Pancreas (tissue), 10 donors: ENCODE data around the gene GABRR2. TPM values are rescaled to one million over a fixed set of nuclear protein-coding genes. Genes with fewer than 3 reads are reported as not detected.
"Not testable (repeated sequence)": the region's sequence is repeated elsewhere in the genome, so short reads cannot be mapped to it uniquely, and the experiment has no call there.

ENCODE experiments used
- ATAC-seq, 4 donors: fragments of 200-7000 bp; cut with Tn5 transposase; one replicate each; pipeline versions ENCODE4 v1.8.0 to v1.9.1; 2020; ENCODE audit warnings: mild to moderate bottlenecking in 4 of 4, moderate library complexity in 4 of 4
- DNase-seq, 6 donors: peaks; one replicate each; pipeline ENCODE4 v3.0.0-alpha.2; 2020
- FAIRE-seq: peaks from 2 replicates; lab custom pipeline; 2012; peaks lifted over from hg19 to GRCh38; lab: Jason Lieb, UNC
- H3K27ac ChIP-seq, 4 donors: fragments of 200-600 bp; sonication (generic); 1 replicate in 3 of 4; 2 replicates in 1 of 4; pipeline versions ENCODE4 v1.5.0 to v1.8.0; 2020
- H3K27me3 ChIP-seq, 4 donors: fragments of 200-600 bp; one replicate each; pipeline ENCODE4 v1.8.0; 2021
- H3K36me3 ChIP-seq, 3 donors: fragments of 200-600 bp; sonication (generic) in 1 of 3; one replicate each; pipeline versions ENCODE4 v1.5.0 to v1.8.0; 2020 to 2021
- H3K4me1 ChIP-seq, 3 donors: fragments of 200-600 bp; one replicate each; pipeline ENCODE4 v1.8.0; 2021
- H3K4me3 ChIP-seq, 4 donors: fragments of 200-600 bp; sonication (generic) in 2 of 4; one replicate each; pipeline versions ENCODE4 v1.5.0 to v1.8.0; 2020 to 2021
- H3K9me3 ChIP-seq, 4 donors: fragments of 200-600 bp; one replicate each; pipeline ENCODE4 v1.8.0; 2021
- CTCF ChIP-seq, 4 donors: fragments of 200-600 bp; sonication (generic) in 3 of 4; IDR thresholded peaks; one replicate each; pipeline versions ENCODE4 v1.5.0 to v1.8.0; 2021; ENCODE audit warnings: antibody characterized with exemption in 4 of 4
- WGBS, 2 donors: extraction: QIAGEN DNeasy Blood & Tissue Kit; methylation state at CpG; one replicate each; pipeline ENCODE4 v1.1.7; 2013; 5-methylcytosine and 5-hydroxymethylcytosine counted together
- intact Hi-C, 3 donors: fragments of 100-400 bp; cut with DNase I; formaldehyde crosslinking; loops; one replicate each; pipeline versions ENCODE4 v1.11.1 to v1.14.2; 2022
- polyA plus RNA-seq, 2 donors: library from polyadenylated mRNA; stranded (reverse); fragments of 200-250 nt; gene quantifications; one replicate each; pipeline ENCODE4 v1.2.3, GENCODE V29; 2013
- total RNA-seq, 6 donors: library from RNA; stranded (reverse); fragmentation: NEBNext Ultra II Directional in 4 of 6; extraction: Animal tissue kit (Norgen Biotek cat#: 25700) in 4 of 6; gene quantifications; one replicate each; pipeline versions ENCODE4 v1.2.1 to v1.2.4, GENCODE V29; 2021 to 2023
- donor health status: healthy with polysubstance abuse.
- donor health status: DM: no; HTN: no; CAD: no; lungs with moderate emphysema.
- donor health status: DM: no; HTN: no; CAD: no.
- donor health status: control.
- donor health status: control.
- donor health status: Bipolar disorder and iron deficiency.
- donor health status: DM: yes; HTN: yes; CAD: no.
- donor health status: DM: no; HTN: no; CAD: no.
- donor health status: DM: no; HTN: no; CAD: no.
- donor health status: DM: yes; HTN: yes; CAD: no.

The GABRR2 gene
- total and polyA plus RNA-seq, 8 donors, result 0.14 to 0.75 (median 0.27) TPM; not detected in 1

GRCh38 chr6:89311530-89311852, 3.6 kb downstream of the GABRR2 start:
- ATAC-seq (no peak), DNase-seq (no peak), FAIRE-seq (no peak)
- no peak overlapping the region for H3K4me3 ChIP-seq
- 21 to 32% methylated on average over 5 of the region's 5 CpGs for WGBS, 2 donors
- H3K4me1 ChIP-seq, result peaks cover 0 to 4% (median 0%) of the 10 kb centered on the region in 3 donors
- no peaks in the 10 kb centered on the region for H3K27me3 ChIP-seq
- intact Hi-C loops, result no loop called here
- no peak for TF ChIP-seq CTCF (IDR thresholded peaks at IDR 0.05)
- H3K36me3 ChIP-seq, result no peaks in the 10 kb centered on the region
- H3K27ac ChIP-seq, result no peak overlapping the region
- H3K9me3 ChIP-seq, result no peaks in the 10 kb centered on the region

GRCh38 chr6:89310929-89311328, 4.2 kb downstream of the GABRR2 start:
- Histone ChIP-seq H3K27ac (no peak overlapping the region), H3K4me3 (no peak overlapping the region), H3K36me3 (no peaks in the 10 kb centered on the region), H3K9me3 (no peaks in the 10 kb centered on the region), H3K4me1 (peaks cover 0 to 4% (median 0%) of the 10 kb centered on the region in 3 donors), H3K27me3 (no peaks in the 10 kb centered on the region)
- no peak for TF ChIP-seq CTCF (IDR thresholded peaks at IDR 0.05)
- FAIRE-seq, result no peak
- WGBS, 2 donors, result 59 to 67% methylated on average over 11 of the region's 11 CpGs
- DNase-seq, result no peak
- intact Hi-C loops, result no loop called here
- ATAC-seq, result no peak

GRCh38 chr6:89308525-89309395, 6.3 kb downstream of the GABRR2 start:
- Histone ChIP-seq H3K36me3 (no peaks in the 10 kb centered on the region), H3K27ac (no peak overlapping the region), H3K4me3 (no peak overlapping the region), H3K27me3 (no peaks in the 10 kb centered on the region), H3K9me3 (no peaks in the 10 kb centered on the region), H3K4me1 (peaks cover 0 to 4% (median 0%) of the 10 kb centered on the region in 3 donors)
- FAIRE-seq (no peak), ATAC-seq (no peak), DNase-seq (no peak)
- WGBS, 2 donors, result 67 to 74% methylated on average over 9 of the region's 9 CpGs
- TF ChIP-seq CTCF (IDR thresholded peaks at IDR 0.05), result no peak
- intact Hi-C loops, result no loop called here

- ATAC-seq, intact Hi-C loops, DNase-seq, H3K4me3 ChIP-seq, H3K27me3 ChIP-seq, H3K9me3 ChIP-seq, H3K27ac ChIP-seq, H3K4me1 ChIP-seq, FAIRE-seq, H3K36me3 ChIP-seq: not testable (repeated sequence)
- WGBS, 2 donors, result 81 to 92% methylated on average over 3 of the region's 3 CpGs
These were observed 10.6 kb downstream of the GABRR2 start for GRCh38 chr6:89304517-89304916.

GRCh38 chr6:89302936-89303335, 12.2 kb downstream of the GABRR2 start:
- 89 to 90% methylated on average over 10 of the region's 10 CpGs for WGBS, 2 donors
- ATAC-seq (no peak), FAIRE-seq (no peak), DNase-seq (no peak)
- intact Hi-C loops, result no loop called here
- H3K9me3 ChIP-seq, result no peaks in the 10 kb centered on the region
- no peaks in the 10 kb centered on the region for H3K27me3 ChIP-seq
- no peak overlapping the region for H3K27ac ChIP-seq
- TF ChIP-seq CTCF (IDR thresholded peaks at IDR 0.05), result no peak
- no peaks in the 10 kb centered on the region for H3K4me1 ChIP-seq
- no peak overlapping the region for H3K4me3 ChIP-seq
- H3K36me3 ChIP-seq, result no peaks in the 10 kb centered on the region
